Right renal cortex interstitium (tissue), 3 donors: Measurements from ENCODE around the gene KMT2B. TPM values are rescaled to one million over a fixed set of nuclear protein-coding genes. Genes with fewer than 3 reads are reported as not detected.

Source experiments
- DNase-seq, 3 donors: peaks; one replicate each; pipeline ENCODE4 v3.0.0-alpha.2; 2013; ENCODE audit warnings: low read depth in 3 of 3, low spot score in 2 of 3
- polyA plus RNA-seq, 3 donors: library from polyadenylated mRNA; unstranded; fragments of 120-200 nt; gene quantifications; one replicate each; pipeline ENCODE4 v1.2.1, GENCODE V29; 2013; ENCODE audit not compliant: insufficient read length in 3 of 3

Gene KMT2B
- polyA plus RNA-seq, 3 donors = 24.8 to 26.6 (median 25.4) TPM

GRCh38 chr19:35727053-35727955, 9.5 kb downstream of the KMT2B start:
- no peak for DNase-seq

- no peak for DNase-seq
Observed at GRCh38 chr19:35727956-35728706, 10.3 kb downstream of the KMT2B start.

GRCh38 chr19:35729021-35729420, 11.2 kb downstream of the KMT2B start:
- no peak for DNase-seq

GRCh38 chr19:35729763-35730162, 12.0 kb downstream of the KMT2B start:
- DNase-seq = no peak

- DNase-seq = no peak
Observed at GRCh38 chr19:35730326-35730725, 12.5 kb downstream of the KMT2B start.

GRCh38 chr19:35731353-35731752, 13.6 kb downstream of the KMT2B start:
- DNase-seq = no peak

- no peak for DNase-seq
Observed at GRCh38 chr19:35731779-35732405, 14.1 kb downstream of the KMT2B start.

GRCh38 chr19:35732540-35733179, 14.9 kb downstream of the KMT2B start:
- no peak for DNase-seq

- no peak for DNase-seq
Observed at GRCh38 chr19:35733180-35734125, 15.7 kb downstream of the KMT2B start.

- DNase-seq = no peak
Observed at GRCh38 chr19:35734273-35734672, 16.5 kb downstream of the KMT2B start.

- no peak for DNase-seq
Observed at GRCh38 chr19:35734889-35735288, 17.1 kb downstream of the KMT2B start.

- DNase-seq = no peak
Observed at GRCh38 chr19:35736913-35737886, 19.4 kb downstream of the KMT2B start.

GRCh38 chr19:35738021-35738886, 20.5 kb downstream of the KMT2B start:
- DNase-seq = no peak

- no peak for DNase-seq
Observed at GRCh38 chr19:35738887-35739229, 21.1 kb downstream of the KMT2B start.

- DNase-seq = no peak
Observed at GRCh38 chr19:35739275-35740107, 21.7 kb downstream of the KMT2B start.

GRCh38 chr19:35740108-35740422, 22.3 kb downstream of the KMT2B start:
- no peak for DNase-seq
